ENCODE measurements around the gene CGB5.

CGB5 gene

DNA sequence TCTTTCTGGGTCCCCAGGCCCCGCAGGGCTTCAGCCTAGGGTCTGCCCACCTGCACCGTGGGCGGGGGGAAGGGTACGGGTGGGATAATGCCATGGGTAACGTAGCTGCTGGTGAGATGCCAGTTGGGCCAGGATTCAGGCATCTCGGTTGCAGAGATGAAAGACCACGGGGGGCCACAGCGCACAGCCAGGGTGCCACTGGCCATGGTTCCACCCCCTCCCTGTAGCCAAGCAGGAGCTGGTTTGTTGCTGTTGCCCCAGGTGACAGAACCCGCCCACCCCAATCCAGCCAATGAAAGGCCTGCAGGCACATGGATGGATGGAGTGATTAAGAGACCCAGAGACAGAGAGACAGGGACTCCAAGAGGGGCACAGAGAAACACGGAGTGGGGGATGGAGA is 14.9 kb downstream of the CGB5 start:
- H3K4me3 ChIP-seq (ENCODE audit: low read length), result no peak overlapping the region
- no peaks in the 10 kb centered on the region for H3F3A ChIP-seq (ENCODE audit: control insufficient read depth, insufficient read depth)
- no peak overlapping the region for H3K27ac ChIP-seq (ENCODE audit: low read depth, low read length)
- H3K9me3 ChIP-seq (ENCODE audit: control insufficient read depth, insufficient read depth, low read length), result no peaks in the 10 kb centered on the region
- H3K36me3 ChIP-seq (ENCODE audit: control insufficient read depth, low read length), result no peaks in the 10 kb centered on the region
- peaks cover 59% of the 10 kb centered on the region for H3K27me3 ChIP-seq (ENCODE audit: control insufficient read depth, low read length)
- no peaks in the 10 kb centered on the region for H3K9me2 ChIP-seq (replicated peaks; ENCODE audit: control insufficient read depth, low read length)
- no peak overlapping the region for H3K4me2 ChIP-seq (ENCODE audit: low read length)
- H3K79me2 ChIP-seq (ENCODE audit: control insufficient read depth, low read length), result no peaks in the 10 kb centered on the region
- TF ChIP-seq, protein P1, sequence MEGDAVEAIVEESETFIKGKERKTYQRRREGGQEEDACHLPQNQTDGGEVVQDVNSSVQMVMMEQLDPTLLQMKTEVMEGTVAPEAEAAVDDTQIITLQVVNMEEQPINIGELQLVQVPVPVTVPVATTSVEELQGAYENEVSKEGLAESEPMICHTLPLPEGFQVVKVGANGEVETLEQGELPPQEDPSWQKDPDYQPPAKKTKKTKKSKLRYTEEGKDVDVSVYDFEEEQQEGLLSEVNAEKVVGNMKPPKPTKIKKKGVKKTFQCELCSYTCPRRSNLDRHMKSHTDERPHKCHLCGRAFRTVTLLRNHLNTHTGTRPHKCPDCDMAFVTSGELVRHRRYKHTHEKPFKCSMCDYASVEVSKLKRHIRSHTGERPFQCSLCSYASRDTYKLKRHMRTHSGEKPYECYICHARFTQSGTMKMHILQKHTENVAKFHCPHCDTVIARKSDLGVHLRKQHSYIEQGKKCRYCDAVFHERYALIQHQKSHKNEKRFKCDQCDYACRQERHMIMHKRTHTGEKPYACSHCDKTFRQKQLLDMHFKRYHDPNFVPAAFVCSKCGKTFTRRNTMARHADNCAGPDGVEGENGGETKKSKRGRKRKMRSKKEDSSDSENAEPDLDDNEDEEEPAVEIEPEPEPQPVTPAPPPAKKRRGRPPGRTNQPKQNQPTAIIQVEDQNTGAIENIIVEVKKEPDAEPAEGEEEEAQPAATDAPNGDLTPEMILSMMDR (IDR thresholded peaks at IDR 0.05; ENCODE audit: low read depth, low read length, poor library complexity, severe bottlenecking), result no peak
- no peak for TF ChIP-seq EZH2phosphoT487 (IDR thresholded peaks at IDR 0.05; ENCODE audit: borderline replicate concordance, low read length)
- H4K20me1 ChIP-seq (ENCODE audit: control insufficient read depth, insufficient read depth, low read depth, low read length), result no peaks in the 10 kb centered on the region
- H3K4me1 ChIP-seq (ENCODE audit: control insufficient read depth, low read length), result peaks cover 12% of the 10 kb centered on the region

DNA sequence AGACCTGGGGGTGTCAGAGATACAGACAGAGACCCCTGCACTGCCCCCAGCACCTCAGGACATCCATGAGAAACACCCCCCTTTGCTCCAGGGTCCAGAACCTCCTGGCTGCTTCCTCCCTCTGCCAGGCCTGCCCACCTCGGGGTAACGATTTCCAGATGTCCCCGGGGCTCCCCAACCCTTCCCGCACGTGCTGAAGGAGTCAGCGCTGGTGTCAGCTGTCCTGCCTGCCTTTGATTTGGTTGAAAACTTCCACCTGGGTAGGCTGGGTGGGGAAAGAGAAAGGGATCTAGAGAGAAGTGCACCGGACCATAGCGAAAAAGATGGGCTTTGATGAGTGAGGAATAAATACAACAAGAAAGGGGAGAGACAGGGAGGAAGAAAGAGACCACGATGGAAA is 15.4 kb downstream of the CGB5 start:
- TF ChIP-seq EZH2phosphoT487 (IDR thresholded peaks at IDR 0.05; ENCODE audit: borderline replicate concordance, low read length), result no peak
- TF ChIP-seq, protein P1 (IDR thresholded peaks at IDR 0.05; ENCODE audit: low read depth, low read length, poor library complexity, severe bottlenecking), result no peak
- H3K9me2 ChIP-seq (replicated peaks; ENCODE audit: control insufficient read depth, low read length), result no peaks in the 10 kb centered on the region
- H3K79me2 ChIP-seq (ENCODE audit: control insufficient read depth, low read length), result no peaks in the 10 kb centered on the region
- H3K4me3 ChIP-seq (ENCODE audit: low read length), result no peak overlapping the region
- H3K36me3 ChIP-seq (ENCODE audit: control insufficient read depth, low read length), result no peaks in the 10 kb centered on the region
- no peaks in the 10 kb centered on the region for H3F3A ChIP-seq (ENCODE audit: control insufficient read depth, insufficient read depth)
- no peaks in the 10 kb centered on the region for H3K9me3 ChIP-seq (ENCODE audit: control insufficient read depth, insufficient read depth, low read length)
- H4K20me1 ChIP-seq (ENCODE audit: control insufficient read depth, insufficient read depth, low read depth, low read length), result no peaks in the 10 kb centered on the region
- H3K27ac ChIP-seq (ENCODE audit: low read depth, low read length), result no peak overlapping the region
- peaks cover 60% of the 10 kb centered on the region for H3K27me3 ChIP-seq (ENCODE audit: control insufficient read depth, low read length)
- no peak overlapping the region for H3K4me2 ChIP-seq (ENCODE audit: low read length)
- peaks cover 12% of the 10 kb centered on the region for H3K4me1 ChIP-seq (ENCODE audit: control insufficient read depth, low read length)

DNA sequence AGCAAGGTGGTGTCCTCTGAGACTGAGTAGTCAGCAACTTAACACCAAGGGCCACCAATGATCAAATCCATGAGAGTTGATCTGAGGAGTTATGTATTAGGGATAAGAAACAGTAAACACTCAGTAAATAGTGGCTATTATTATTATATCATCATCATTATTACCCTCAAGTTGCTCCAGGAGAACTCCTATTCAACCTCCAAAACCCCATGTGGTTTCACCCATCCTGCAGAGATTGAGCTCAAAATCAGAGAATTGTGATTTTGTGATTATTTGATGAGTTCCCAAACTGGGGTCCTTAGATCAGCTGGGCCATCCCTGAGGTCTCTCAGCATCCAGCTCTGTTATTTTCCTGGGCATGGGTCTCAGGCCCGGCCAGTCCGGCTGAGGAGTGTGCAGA is 17.4 kb downstream of the CGB5 start:
- no peaks in the 10 kb centered on the region for H3K79me2 ChIP-seq (ENCODE audit: control insufficient read depth, low read length)

More for the DNA sequence above, 17.4 kb downstream of the CGB5 start:
- H4K20me1 ChIP-seq (ENCODE audit: control insufficient read depth, insufficient read depth, low read depth, low read length), result no peaks in the 10 kb centered on the region
- TF ChIP-seq, protein P1 (IDR thresholded peaks at IDR 0.05; ENCODE audit: low read depth, low read length, poor library complexity, severe bottlenecking), result no peak
- no peak for TF ChIP-seq EZH2phosphoT487 (IDR thresholded peaks at IDR 0.05; ENCODE audit: borderline replicate concordance, low read length)
- no peaks in the 10 kb centered on the region for H3F3A ChIP-seq (ENCODE audit: control insufficient read depth, insufficient read depth)
- no peaks in the 10 kb centered on the region for H3K36me3 ChIP-seq (ENCODE audit: control insufficient read depth, low read length)
- H3K4me1 ChIP-seq (ENCODE audit: control insufficient read depth, low read length), result peaks cover 10% of the 10 kb centered on the region
- H3K27me3 ChIP-seq (ENCODE audit: control insufficient read depth, low read length), result peaks cover 66% of the 10 kb centered on the region
- H3K27ac ChIP-seq (ENCODE audit: low read depth, low read length), result no peak overlapping the region
- H3K9me2 ChIP-seq (replicated peaks; ENCODE audit: control insufficient read depth, low read length), result no peaks in the 10 kb centered on the region
- H3K4me3 ChIP-seq (ENCODE audit: low read length), result no peak overlapping the region
- H3K4me2 ChIP-seq (ENCODE audit: low read length), result no peak overlapping the region
- no peaks in the 10 kb centered on the region for H3K9me3 ChIP-seq (ENCODE audit: control insufficient read depth, insufficient read depth, low read length)

Data from DOHH2 (cell line).